HL-60 (cell line): Measurements from ENCODE around the gene TRUB2.

Source experiments
- DNase-seq, 2 experiments: peaks; one replicate each; pipeline ENCODE4 v3.0.0-alpha.2; 2010 to 2020; ENCODE audit warnings: low read depth in 1 of 2, low spot score in 1 of 2
- H3K27ac ChIP-seq: fragments of 250-450 bp; sonication (Bioruptor Pico); replicated peaks from 2 replicates; pipeline ENCODE4 v1.5.1; 2020; ENCODE audit warnings: mild to moderate bottlenecking, moderate library complexity
- H3K27me3 ChIP-seq: fragments of 250-450 bp; sonication (Bioruptor Pico); 2 replicates; pipeline ENCODE4 v1.5.1; 2021; ENCODE audit warnings: mild to moderate bottlenecking, moderate library complexity; ENCODE audit not compliant: insufficient read depth, poor library complexity, severe bottlenecking
- H3K4me3 ChIP-seq: replicated peaks from 2 replicates; pipeline ENCODE4 v1.5.1; 2011; ENCODE audit warnings: mild to moderate bottlenecking, control low read depth, low read length; ENCODE audit not compliant: insufficient read depth
- CTCF ChIP-seq: IDR thresholded peaks from one replicate; pipeline ENCODE4 v1.5.1; 2011; ENCODE audit warnings: low read length, control low read depth, inconsistent platforms; ENCODE audit not compliant: insufficient read depth
- GABPA ChIP-seq: IDR thresholded peaks from 2 replicates; pipeline ENCODE4 v1.6.1; 2012; ENCODE audit warnings: low read depth
- POLR2AphosphoS5 ChIP-seq: IDR thresholded peaks from 2 replicates; pipeline ENCODE4 v1.6.1; 2012; ENCODE audit warnings: low read depth
- REST ChIP-seq: IDR thresholded peaks from 2 replicates; pipeline ENCODE4 v1.6.1; 2012; ENCODE audit warnings: low read depth; ENCODE audit not compliant: insufficient replicate concordance
- SPI1 ChIP-seq: IDR thresholded peaks from 2 replicates; pipeline ENCODE4 v1.6.1; 2012; ENCODE audit warnings: low read depth, mild to moderate bottlenecking, borderline replicate concordance
- long read RNA-seq: library from polyadenylated mRNA; unstranded; transcript quantifications from one replicate; pipeline ENCODE4 v2.0.0, GENCODE V29; 2020

The TRUB2 gene
- long read RNA-seq, full-length matches to known transcripts, result 253 of 279 reads
- long read RNA-seq, partial matches to known transcripts, result 19 of 279 reads
- long read RNA-seq, other reads (novel, unspliced or antisense), result 7 of 279 reads

- no peak for TF ChIP-seq CTCF
- TF ChIP-seq REST, result no peak
- peak; percentile 99 for TF ChIP-seq GABPA
- TF ChIP-seq SPI1, result peak; percentile 32; the same call in 1 of the 2 replicates
- TF ChIP-seq POLR2AphosphoS5, result peak; percentile 80
- Histone ChIP-seq H3K4me3 (peak within 1 kb of the TSS; percentile 69), H3K27me3 (no peaks in the 10 kb centered on the region), H3K27ac (peak within 1 kb of the TSS; percentile 97)
- peak; percentile 86 to 94 for DNase-seq
Observed at GRCh38 chr9:128322404-128323211, at the start of gene TRUB2, which contains the start of gene COQ4. Gene TRUB2, minus strand, starts transcription at chr9:128322447. Its CDS starts 39 bp downstream, at chr9:128322408. Gene COQ4, plus strand, starts transcription at chr9:128322839. Its CDS starts 20 bp downstream, at chr9:128322859.

- H3K27me3 ChIP-seq, result no peaks in the 10 kb centered on the region
- TF ChIP-seq GABPA (no peak), SPI1 (peak; percentile 7; the same call in 1 of the 2 replicates), CTCF (no peak)
- H3K27ac ChIP-seq, result peak overlapping the region; percentile 64
- H3K4me3 ChIP-seq, result peak overlapping the region; percentile 95
- DNase-seq, result peak in 1 of 2 experiments; percentile 6
Observed at GRCh38 chr9:128371630-128372117, 49.4 kb upstream of the TRUB2 start.

- Histone ChIP-seq H3K4me3 (peak within 1 kb of the TSS; percentile 95), H3K27me3 (no peaks in the 10 kb centered on the region), H3K27ac (peak within 1 kb of the TSS; percentile 64)
- peak; percentile 74 for TF ChIP-seq POLR2AphosphoS5
- peak; percentile 89 for TF ChIP-seq GABPA
- TF ChIP-seq CTCF, result no peak
- TF ChIP-seq SPI1, result peak; percentile 31; the same call in 1 of the 2 replicates
- peak; percentile 85 to 97 for DNase-seq
Observed at GRCh38 chr9:128370752-128371629, 48.7 kb upstream of the TRUB2 start, which contains the start of gene URM1. Gene URM1, plus strand, starts transcription at chr9:128371374. Its CDS starts 7 bp downstream, at chr9:128371381.

GRCh38 chr9:128370367-128370751, 48.1 kb upstream of the TRUB2 start:
- TF ChIP-seq REST, result no peak
- no peak for TF ChIP-seq POLR2AphosphoS5
- TF ChIP-seq SPI1, result no peak
- TF ChIP-seq CTCF, result no peak
- no peak for TF ChIP-seq GABPA
- no peak for DNase-seq
- H3K4me3 ChIP-seq, result peak overlapping the region; percentile 95
- H3K27ac ChIP-seq, result peak overlapping the region; percentile 64
- H3K27me3 ChIP-seq, result no peaks in the 10 kb centered on the region
